ENCODE data around the gene MOGAT3.

Gene MOGAT3

GRCh38 chr7:101151908-101152651 lies 48.8 kb downstream of the MOGAT3 start:
- Histone ChIP-seq H3K79me1 (ENCODE audit: low read length) (no peaks in the 10 kb centered on the region), H2BK15ac (replicated peaks; ENCODE audit: low read depth) (no peak overlapping the region), H3K4me1 (ENCODE audit: control insufficient read depth, low read depth, low read length) (peaks cover 3% of the 10 kb centered on the region), H3K56ac (ENCODE audit: low read length) (no peak overlapping the region), H2AK5ac (ENCODE audit: low read length) (no peak overlapping the region), H3K27ac (ENCODE audit: low read depth, low read length) (no peak overlapping the region), H4K8ac (ENCODE audit: low read depth, low read length) (no peak overlapping the region), H3K27me3 (ENCODE audit: insufficient read depth, low read length, poor library complexity) (no peaks in the 10 kb centered on the region), H3K9ac (ENCODE audit: low read length) (no peak overlapping the region), H4K5ac (ENCODE audit: low read length) (no peak overlapping the region), H3K23ac (ENCODE audit: low read length) (no peak overlapping the region), H3K18ac (ENCODE audit: low read length) (no peak overlapping the region), H2BK120ac (ENCODE audit: low read depth, low read length) (no peak overlapping the region), H3K36me3 (ENCODE audit: control insufficient read depth, insufficient read depth, low read length) (no peaks in the 10 kb centered on the region), H3K79me2 (ENCODE audit: control insufficient read depth, insufficient read depth, low read length) (no peaks in the 10 kb centered on the region), H3K4me3 (ENCODE audit: low read length) (no peak overlapping the region), H3K4ac (ENCODE audit: low read depth, low read length) (no peak overlapping the region), H2BK5ac (ENCODE audit: low read length) (no peak overlapping the region), H3K4me2 (ENCODE audit: low read length) (no peak overlapping the region)
- WGBS (ENCODE audit: extremely low coverage, insufficient coverage, low lambda C conversion rate): no CpG with 5 or more reads among the region's 2 CpGs
- DNase-seq: no peak

Small RNAs within 50 kb of the gene (small RNA-seq; reads per million reads assigned to genes)
- 0.54 reads per million for gene MIR4653 (ENCODE audit: insufficient read depth)

All from mesendoderm (in vitro differentiated cells).